T follicular helper cell (primary cell): ENCODE results near the gene NPY2R.

ENCODE experiments used
- DNase-seq: peaks from one replicate; pipeline ENCODE4 v3.0.0-alpha.2; 2020; ENCODE audit warnings: low read depth

Gene NPY2R

DNA sequence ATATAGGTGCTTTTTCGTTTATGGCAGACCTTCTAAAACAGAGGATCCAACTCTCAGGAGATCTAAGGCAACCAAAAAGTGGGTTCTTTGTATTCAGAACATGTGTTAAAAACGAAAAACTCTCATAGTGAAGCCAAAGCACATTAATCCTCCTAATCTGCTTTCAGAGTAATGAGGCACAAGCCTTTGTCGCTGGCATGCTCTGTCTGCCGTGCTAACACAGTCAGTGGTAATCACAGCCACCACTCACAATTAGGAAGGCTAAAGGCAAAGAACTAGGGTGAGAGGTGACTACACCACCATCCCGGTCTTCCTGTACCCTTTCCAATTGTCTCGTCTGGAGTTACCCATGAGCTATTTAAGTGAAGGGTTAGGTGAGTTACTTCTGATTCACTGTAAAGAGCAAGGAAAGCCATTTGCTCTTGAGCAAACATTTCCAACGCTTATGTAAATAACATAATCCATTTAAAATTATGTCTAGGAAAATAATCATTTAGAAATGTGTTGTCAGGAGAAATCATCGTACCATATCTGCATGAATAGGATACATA, 40.7 kb downstream of the NPY2R start:
- DNase-seq, result no peak

DNA sequence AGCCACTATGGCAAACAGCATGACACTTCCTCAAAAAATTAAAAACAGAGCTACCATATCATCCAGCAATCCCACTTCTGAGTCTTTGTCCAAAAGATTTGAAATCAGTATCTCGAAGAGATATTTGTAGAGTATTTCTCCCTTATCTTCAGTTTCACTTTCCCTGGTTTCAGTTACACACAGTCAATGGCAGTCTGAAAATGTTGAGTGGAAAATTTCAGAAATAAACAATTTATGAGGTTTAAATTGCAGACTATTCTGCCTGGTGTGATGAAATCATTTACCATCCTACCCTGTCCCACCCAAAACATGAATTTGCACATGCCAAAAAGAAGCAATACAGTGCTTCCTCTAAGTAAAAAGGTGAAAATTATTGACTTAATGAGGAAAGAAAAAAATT, 43.9 kb downstream of the NPY2R start:
- DNase-seq, result no peak

DNA sequence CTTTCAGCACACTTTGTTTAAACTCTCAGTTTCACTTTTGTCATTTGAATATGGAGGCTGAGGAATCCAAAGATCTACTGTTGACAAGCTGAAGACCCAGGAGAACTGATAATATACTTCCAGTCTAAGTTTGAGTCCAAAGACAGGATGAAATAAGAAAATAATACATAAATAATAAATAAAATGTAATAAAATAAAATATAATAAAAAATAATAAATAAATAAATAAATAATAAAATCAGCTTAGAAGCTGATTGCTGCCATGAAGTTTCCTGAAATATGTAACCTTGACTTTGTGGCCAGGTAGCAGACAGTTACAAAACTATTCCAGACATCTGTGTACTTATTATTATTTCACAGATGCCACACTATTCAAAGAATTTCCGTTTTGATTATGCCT, 55.0 kb downstream of the NPY2R start:
- no peak for DNase-seq

DNA sequence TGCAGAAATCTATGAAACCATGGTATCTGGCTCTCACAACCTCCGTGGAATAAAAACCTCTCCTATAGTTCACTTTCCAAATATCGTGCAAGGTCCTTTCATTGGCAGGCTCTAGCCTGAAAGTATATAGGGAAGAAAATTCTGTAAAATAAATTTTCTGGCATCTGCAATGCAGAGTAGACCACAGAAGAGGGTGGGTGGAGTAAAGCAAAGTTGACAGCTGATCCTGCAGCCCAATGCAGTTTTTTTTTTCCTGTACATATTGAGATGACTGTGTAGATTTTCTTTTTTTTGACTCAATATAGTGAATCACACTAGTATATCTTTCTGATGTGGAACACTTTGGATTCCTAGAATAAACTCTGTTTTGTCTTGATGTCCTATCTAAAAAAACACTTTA, 56.7 kb downstream of the NPY2R start:
- DNase-seq, result no peak
